IMR-90 (cell line): ENCODE measurements around the gene ADGRF1. TPM values are rescaled to one million over a fixed set of nuclear protein-coding genes. Genes with fewer than 3 reads are reported as not detected.

Source experiments
- CTCF ChIP-seq: conservative IDR thresholded peaks from 2 replicates; pipeline ENCODE4 v1.5.1; 2012; ENCODE audit warnings: mild to moderate bottlenecking, low read depth, low read length, improper control_type of control experiment
- polyA plus RNA-seq, 3 experiments: library from polyadenylated mRNA; depleted of rRNA; stranded (reverse); fragments of >200 nt; gene quantifications; 2 replicates each; pipeline ENCODE4 v1.2.3, GENCODE V29; 2012; ENCODE audit warnings: low replicate concordance in 1 of 3
- total RNA-seq: library from RNA; depleted of rRNA; stranded (reverse); fragments of >200 nt; gene quantifications from 2 replicates; pipeline ENCODE4 v1.2.3, GENCODE V29; 2012

The ADGRF1 gene
- total and polyA plus RNA-seq, 2 of the 4 experiments (the other 2 are of a cell fraction): not detected

- no peak for TF ChIP-seq CTCF
Observed at GRCh38 chr6:47061309-47062300, 19.5 kb upstream of the ADGRF1 start (continued).
